ENCODE results near the gene ALKBH6. TPM values are rescaled to one million over a fixed set of nuclear protein-coding genes. Genes with fewer than 3 reads are reported as not detected.

The ALKBH6 gene
- total and polyA plus RNA-seq, 10 of the 15 experiments (the other 5 are each of a cell fraction or from before 2014, with no cell fraction given): 1.2 to 56.5 (median 36.1) TPM

DNA sequence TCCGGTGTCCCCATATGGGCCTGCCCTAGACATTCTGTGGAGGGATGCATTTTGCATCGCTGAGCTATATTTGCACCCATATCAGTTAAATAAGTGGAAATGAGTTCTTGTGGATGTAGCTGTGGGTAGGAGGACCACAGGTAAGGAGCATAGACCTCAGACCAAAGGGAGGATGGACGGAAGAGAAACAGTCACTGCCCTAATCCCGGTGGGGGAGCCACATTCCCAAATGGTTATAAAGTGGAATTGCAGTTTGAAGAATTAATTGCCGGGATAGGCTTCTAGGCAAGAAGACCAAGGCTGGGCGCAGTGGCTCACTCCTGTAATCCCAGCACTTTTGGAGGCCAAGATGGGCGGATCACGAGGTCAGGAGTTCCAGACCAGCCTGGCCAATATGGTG, 17.2 kb downstream of the ALKBH6 start (continued):
- TF ChIP-seq TCF12 (IDR thresholded peaks at IDR 0.05; ENCODE audit: low read depth, low read length) (no peak), POLR2AphosphoS5 (IDR thresholded peaks at IDR 0.05; ENCODE audit: low read length) (no peak), ATF3 (IDR thresholded peaks at IDR 0.05; ENCODE audit: borderline replicate concordance, extremely low read depth, low read depth, low read length) (no peak)

DNA sequence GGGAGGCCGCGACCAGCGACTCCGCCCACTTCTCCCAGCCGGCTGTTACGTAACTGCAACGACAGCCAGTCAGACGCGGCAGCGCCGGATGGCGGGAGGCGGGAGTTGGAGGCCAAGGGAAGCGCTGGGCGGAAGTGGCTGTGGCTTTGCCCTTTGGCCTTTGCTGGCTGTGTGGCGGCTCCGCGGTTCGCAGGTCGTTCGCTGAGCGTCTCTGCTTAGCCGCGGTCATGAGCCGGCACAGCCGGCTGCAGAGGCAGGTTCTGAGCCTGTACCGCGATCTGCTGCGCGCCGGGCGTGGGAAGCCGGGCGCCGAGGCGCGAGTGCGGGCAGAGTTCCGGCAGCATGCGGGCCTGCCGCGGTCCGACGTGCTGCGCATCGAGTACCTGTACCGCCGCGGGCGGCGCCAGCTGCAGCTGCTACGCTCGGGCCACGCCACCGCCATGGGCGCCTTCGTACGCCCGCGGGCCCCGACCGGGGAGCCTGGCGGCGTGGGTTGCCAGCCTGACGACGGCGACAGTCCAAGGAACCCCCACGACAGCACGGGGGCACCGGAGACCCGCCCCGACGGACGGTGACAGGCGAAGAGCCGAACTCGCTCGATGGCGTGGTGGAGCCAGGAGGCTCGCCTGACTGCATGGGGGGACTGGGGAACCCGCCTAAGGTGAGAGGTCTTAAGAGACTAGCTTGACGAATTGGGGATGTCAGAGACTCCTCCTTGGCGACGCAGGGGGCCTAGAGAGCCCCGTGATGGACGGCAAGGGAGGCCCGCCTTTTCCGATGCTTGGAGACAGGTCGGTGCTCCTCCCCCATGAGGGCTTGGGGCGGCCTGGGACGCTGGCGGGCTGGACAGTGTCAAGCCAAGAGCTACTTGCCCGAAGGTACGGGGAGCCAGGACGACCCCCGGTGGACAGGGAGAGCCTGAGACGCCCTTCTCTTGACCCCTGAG, 18.7 kb downstream of the ALKBH6 start, which contains the start of gene SDHAF1:
SDHAF1 (plus strand) TSS at position 141 of the 946 bp plus-strand sequence; CDS start at position 228, 87 bp downstream.
- in situ Hi-C loops (cut with MboI): no loop called here
- BruUV-seq (replicated peaks): TSS peak; percentile 79
- TF ChIP-seq ZNF592 (IDR thresholded peaks at IDR 0.05) (no peak), NR2C1 (IDR thresholded peaks at IDR 0.05) (peak; percentile 95), MXI1 (IDR thresholded peaks at IDR 0.05; ENCODE audit: low read depth, low read length) (peak; percentile 74), ATF7 (IDR thresholded peaks at IDR 0.05; ENCODE audit: low read depth) (peak; percentile 61; the same call in 1 of the 2 replicates), ESRRA (IDR thresholded peaks at IDR 0.05; ENCODE audit: low read length) (no peak), KDM1A (IDR thresholded peaks at IDR 0.05; ENCODE audit: borderline replicate concordance) (no peak), ZNF207 (IDR thresholded peaks at IDR 0.05; ENCODE audit: borderline replicate concordance) (peak; percentile 77), DPF2 (IDR thresholded peaks at IDR 0.05) (peak; percentile 92), ZZZ3 (IDR thresholded peaks at IDR 0.05; ENCODE audit: control insufficient read depth, insufficient read length, low read depth) (no peak), CHD2 (IDR thresholded peaks at IDR 0.05; ENCODE audit: borderline replicate concordance, low read depth, low read length) (peak; percentile 78), PML (IDR thresholded peaks at IDR 0.05; ENCODE audit: low read length) (no peak; the same call in 1 of the 2 replicates), MEF2A (IDR thresholded peaks at IDR 0.05; ENCODE audit: insufficient read depth, low read depth, low read length) (no peak), NR2F1 (conservative IDR thresholded peaks at IDR 0.05) (peak; percentile 100)
- TF ChIP-seq, protein P1, sequence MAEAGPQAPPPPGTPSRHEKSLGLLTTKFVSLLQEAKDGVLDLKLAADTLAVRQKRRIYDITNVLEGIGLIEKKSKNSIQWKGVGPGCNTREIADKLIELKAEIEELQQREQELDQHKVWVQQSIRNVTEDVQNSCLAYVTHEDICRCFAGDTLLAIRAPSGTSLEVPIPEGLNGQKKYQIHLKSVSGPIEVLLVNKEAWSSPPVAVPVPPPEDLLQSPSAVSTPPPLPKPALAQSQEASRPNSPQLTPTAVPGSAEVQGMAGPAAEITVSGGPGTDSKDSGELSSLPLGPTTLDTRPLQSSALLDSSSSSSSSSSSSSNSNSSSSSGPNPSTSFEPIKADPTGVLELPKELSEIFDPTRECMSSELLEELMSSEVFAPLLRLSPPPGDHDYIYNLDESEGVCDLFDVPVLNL (IDR thresholded peaks at IDR 0.05; ENCODE audit: low read depth, low read length): peak; percentile 74

More for the DNA sequence above, 18.7 kb downstream of the ALKBH6 start, which contains the start of gene SDHAF1:
- H3K79me2 ChIP-seq (ENCODE audit: control insufficient read depth, insufficient read depth, low read length): peaks cover 29% of the 10 kb centered on the region
- H3K27ac ChIP-seq (ENCODE audit: control insufficient read depth, insufficient read depth): peak within 1 kb of the TSS; percentile 60
- under 1% methylated on average over 97 of the region's 97 CpGs for WGBS (ENCODE audit: insufficient coverage, insufficient replicate concordance, low lambda C conversion rate, missing lambda C conversion rate)
- H4K20me1 ChIP-seq (ENCODE audit: control insufficient read depth, insufficient read depth): no peaks in the 10 kb centered on the region
- peak; percentile 99 for FAIRE-seq
- POLR2A ChIA-PET: interaction anchor here (0.5 to 1.7 kb wide), 3 partner anchors 19 to 303 kb away, joined by 3 to 6 read pairs (median 3); partner anchors contain the start of genes ALKBH6 and CAPNS1
- ATAC-seq: peak; percentile 91
- no peaks in the 10 kb centered on the region for H3K9me3 ChIP-seq (replicated peaks; ENCODE audit: control insufficient read depth, insufficient read depth, low read length)
- H3K9ac ChIP-seq (ENCODE audit: control insufficient read depth, insufficient read depth, low read length): peak within 1 kb of the TSS; percentile 78
- intact Hi-C loops (cut with micrococcal nuclease; ENCODE audit: unreplicated experiment): loop anchor here (5.0 kb wide), 1 partner anchor 57 kb away; the partner anchor contains the start of genes THAP8 and WDR62
- H3K27me3 ChIP-seq (replicated peaks in 1 of 2; ENCODE audit: control insufficient read depth in 2 of 2, insufficient read depth in 2 of 2, low read length in 1 of 2): no peaks in the 10 kb centered on the region
- CTCF ChIA-PET: interaction anchor here (0.7 to 1.4 kb wide), 4 partner anchors 19 to 116 kb away, joined by 3 to 5 read pairs (median 4); partner anchors contain the start of gene ALKBH6
- DNase-seq (ENCODE audit: low read depth, low spot score): peak; percentile 84
- peak within 1 kb of the TSS; percentile 96 for H3K4me2 ChIP-seq (ENCODE audit: control insufficient read depth, insufficient read depth)
- H2AFZ ChIP-seq (ENCODE audit: control insufficient read depth, low read depth, low read length): peak within 1 kb of the TSS; percentile 95
- SMC1A ChIA-PET (ENCODE audit: uncharacterized antibody, unreplicated experiment): interaction anchor here (0.6 to 1.4 kb wide), 3 partner anchors 64 to 254 kb away, joined by 3 to 4 read pairs (median 3); no protein-coding TSS in a partner anchor
- RAD21 ChIA-PET (ENCODE audit: unreplicated experiment): no interaction called here
- peak within 1 kb of the TSS; percentile 90 for H3K4me3 ChIP-seq
- H3K36me3 ChIP-seq (ENCODE audit: control insufficient read depth in 2 of 2, insufficient read depth in 2 of 2, low read length in 1 of 2): no peaks in the 10 kb centered on the region
- peaks cover 25% of the 10 kb centered on the region for H3K4me1 ChIP-seq (ENCODE audit: control insufficient read depth, insufficient read depth, low read length)
